Stimulated activated CD4-positive, alpha-beta T cell treated with anti-CD3 and anti-CD28 coated beads, TNF-alpha, amount 100 ng/mL, for 1 hour (primary cell): ENCODE results near the gene ZNF445.
"Not testable (repeated sequence)": the region's sequence is repeated elsewhere in the genome, so short reads cannot be mapped to it uniquely, and the experiment has no call there.

Experiments used
- DNase-seq, 3 donors: peaks; one replicate each; pipeline ENCODE4 v3.0.0-alpha.2; 2020; ENCODE audit warnings: low read depth in 3 of 3, low spot score in 1 of 3

The ZNF445 gene

GRCh38 chr3:44436181-44436580, 41.3 kb downstream of the ZNF445 start:
- DNase-seq: no peak

GRCh38 chr3:44434834-44435510, 42.5 kb downstream of the ZNF445 start:
- DNase-seq: no peak

- no peak for DNase-seq
Observed at GRCh38 chr3:44430466-44430865, 47.0 kb downstream of the ZNF445 start.

GRCh38 chr3:44429459-44429858, 48.0 kb downstream of the ZNF445 start:
- no peak for DNase-seq

GRCh38 chr3:44428910-44429309, 48.6 kb downstream of the ZNF445 start:
- no peak for DNase-seq

- no peak for DNase-seq
Observed at GRCh38 chr3:44427683-44428082, 49.8 kb downstream of the ZNF445 start.

GRCh38 chr3:44424758-44425157, 52.7 kb downstream of the ZNF445 start:
- DNase-seq: no peak

- no peak for DNase-seq
Observed at GRCh38 chr3:44421280-44421679, 56.2 kb downstream of the ZNF445 start.

- no peak for DNase-seq
Observed at GRCh38 chr3:44420676-44421075, 56.8 kb downstream of the ZNF445 start.

GRCh38 chr3:44419923-44420650, 57.4 kb downstream of the ZNF445 start:
- DNase-seq: no peak

GRCh38 chr3:44419116-44419922, 58.2 kb downstream of the ZNF445 start:
- DNase-seq: no peak

- DNase-seq: no peak
Observed at GRCh38 chr3:44418549-44418948, 58.9 kb downstream of the ZNF445 start.

GRCh38 chr3:44418118-44418517, 59.4 kb downstream of the ZNF445 start:
- DNase-seq: not testable (repeated sequence)

GRCh38 chr3:44416031-44417030, 61.1 kb downstream of the ZNF445 start:
- no peak for DNase-seq

- DNase-seq: no peak
Observed at GRCh38 chr3:44415421-44415820, 62.0 kb downstream of the ZNF445 start.

GRCh38 chr3:44414517-44415090, 62.9 kb downstream of the ZNF445 start:
- DNase-seq: no peak

GRCh38 chr3:44412365-44412764, 65.1 kb downstream of the ZNF445 start:
- no peak for DNase-seq

GRCh38 chr3:44411031-44411645, 66.3 kb downstream of the ZNF445 start:
- no peak for DNase-seq

GRCh38 chr3:44409640-44410410, 67.6 kb downstream of the ZNF445 start:
- DNase-seq: no peak
